NCI-H2227 treated with DMSO at 0.1 percent for 48 hours (cell line): ENCODE results near the gene GARNL3.

Experiments used
- DNase-seq: peaks from one replicate; lab custom pipeline; 2025; lab: John Stamatoyannopoulos, UW

GARNL3 gene

DNA sequence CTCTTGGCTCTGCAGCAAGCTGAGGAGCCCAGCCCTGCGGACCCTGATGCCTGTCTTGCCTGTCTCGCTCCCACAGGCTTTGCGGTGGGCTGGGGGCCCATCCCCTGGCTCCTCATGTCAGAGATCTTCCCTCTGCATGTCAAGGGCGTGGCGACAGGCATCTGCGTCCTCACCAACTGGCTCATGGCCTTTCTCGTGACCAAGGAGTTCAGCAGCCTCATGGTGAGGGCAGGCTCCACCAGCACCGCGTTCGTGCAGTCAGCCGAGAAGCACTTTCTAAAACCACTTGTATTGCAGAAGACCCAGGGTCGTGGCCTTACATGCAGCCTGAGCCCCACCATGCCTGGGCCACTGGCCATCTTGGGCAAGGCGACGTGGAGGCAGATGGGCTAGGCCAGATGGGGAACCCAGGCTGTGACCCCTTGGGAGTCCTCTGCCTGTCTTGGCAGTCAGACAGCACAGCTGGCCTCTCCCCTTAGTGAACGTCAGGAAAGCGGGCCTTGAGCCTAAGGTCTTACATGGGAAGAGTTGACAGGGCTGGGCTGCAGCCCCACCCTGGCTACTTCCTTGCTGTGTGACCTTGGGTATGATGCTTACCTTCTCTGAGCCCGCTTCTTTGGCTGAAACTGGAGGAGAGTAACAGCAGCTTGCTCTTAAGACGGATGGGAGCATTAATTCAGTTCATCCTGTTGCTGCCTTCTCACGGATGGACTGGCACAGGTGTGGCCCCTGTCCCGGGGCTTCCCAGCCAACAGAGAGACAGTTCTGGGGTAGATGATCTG lies 141.0 kb downstream of the GARNL3 start:
- DNase-seq = no peak

- DNase-seq = no peak
These were observed 142.4 kb downstream of the GARNL3 start for GRCh38 chr9:127406799-127407491.

DNA sequence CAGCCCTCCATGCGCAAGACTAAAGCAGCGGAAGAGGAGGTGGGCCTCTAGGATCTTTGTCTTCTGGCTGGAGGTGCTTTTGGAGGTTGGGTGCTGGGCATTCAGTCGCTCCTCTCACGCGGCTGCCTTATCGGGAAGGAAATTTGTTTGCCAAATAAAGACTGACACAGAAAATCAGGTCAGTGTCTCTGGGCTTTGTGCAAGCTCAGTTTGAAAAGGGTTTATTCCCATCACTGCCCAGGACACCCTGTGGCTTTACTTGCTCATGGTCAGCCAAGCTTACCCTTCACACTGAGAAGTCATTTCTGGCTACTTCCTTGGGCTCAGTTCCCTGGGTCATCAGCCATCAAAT lies 142.9 kb downstream of the GARNL3 start:
- no peak for DNase-seq

DNA sequence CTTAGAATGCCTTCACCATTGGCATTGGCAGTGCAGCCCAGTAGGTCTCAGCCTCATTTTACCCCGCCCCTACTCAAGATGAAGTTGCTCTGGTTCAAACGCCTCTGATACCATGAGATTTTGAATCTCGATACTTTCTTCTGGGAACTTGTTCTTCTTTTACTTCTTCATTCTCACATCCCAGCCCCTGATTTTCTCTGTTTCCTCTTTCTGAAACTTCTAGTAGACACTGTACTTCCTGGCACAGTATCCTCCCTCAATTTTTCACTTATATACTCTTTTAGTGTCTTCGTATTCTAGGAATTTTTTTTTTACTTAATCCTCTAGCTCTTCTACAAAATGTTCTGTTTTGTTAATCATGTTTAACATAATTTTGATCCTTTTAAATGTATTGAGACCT lies 146.5 kb downstream of the GARNL3 start:
- DNase-seq = no peak

- no peak for DNase-seq
These were observed 150.6 kb downstream of the GARNL3 start for GRCh38 chr9:127415141-127415540.

DNA sequence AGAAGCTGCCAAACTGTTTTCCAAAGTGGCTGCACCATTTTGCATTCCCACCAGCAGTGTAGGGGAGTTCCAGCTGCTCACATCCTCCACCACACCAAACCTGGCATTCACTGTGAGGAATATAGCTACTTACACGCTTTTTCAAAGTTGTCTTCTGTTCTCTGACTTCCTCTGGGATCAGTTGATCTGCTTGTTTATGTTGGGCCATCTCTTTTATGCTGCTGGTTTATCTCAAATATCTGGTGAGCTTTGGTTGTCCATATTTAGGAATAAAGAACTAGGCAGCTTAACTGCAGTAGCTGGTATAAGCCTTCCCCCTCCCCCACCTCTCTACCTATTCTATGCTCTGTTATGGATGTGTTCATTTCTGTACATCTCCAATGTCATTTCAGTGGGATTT lies 151.1 kb downstream of the GARNL3 start:
- no peak for DNase-seq

DNA sequence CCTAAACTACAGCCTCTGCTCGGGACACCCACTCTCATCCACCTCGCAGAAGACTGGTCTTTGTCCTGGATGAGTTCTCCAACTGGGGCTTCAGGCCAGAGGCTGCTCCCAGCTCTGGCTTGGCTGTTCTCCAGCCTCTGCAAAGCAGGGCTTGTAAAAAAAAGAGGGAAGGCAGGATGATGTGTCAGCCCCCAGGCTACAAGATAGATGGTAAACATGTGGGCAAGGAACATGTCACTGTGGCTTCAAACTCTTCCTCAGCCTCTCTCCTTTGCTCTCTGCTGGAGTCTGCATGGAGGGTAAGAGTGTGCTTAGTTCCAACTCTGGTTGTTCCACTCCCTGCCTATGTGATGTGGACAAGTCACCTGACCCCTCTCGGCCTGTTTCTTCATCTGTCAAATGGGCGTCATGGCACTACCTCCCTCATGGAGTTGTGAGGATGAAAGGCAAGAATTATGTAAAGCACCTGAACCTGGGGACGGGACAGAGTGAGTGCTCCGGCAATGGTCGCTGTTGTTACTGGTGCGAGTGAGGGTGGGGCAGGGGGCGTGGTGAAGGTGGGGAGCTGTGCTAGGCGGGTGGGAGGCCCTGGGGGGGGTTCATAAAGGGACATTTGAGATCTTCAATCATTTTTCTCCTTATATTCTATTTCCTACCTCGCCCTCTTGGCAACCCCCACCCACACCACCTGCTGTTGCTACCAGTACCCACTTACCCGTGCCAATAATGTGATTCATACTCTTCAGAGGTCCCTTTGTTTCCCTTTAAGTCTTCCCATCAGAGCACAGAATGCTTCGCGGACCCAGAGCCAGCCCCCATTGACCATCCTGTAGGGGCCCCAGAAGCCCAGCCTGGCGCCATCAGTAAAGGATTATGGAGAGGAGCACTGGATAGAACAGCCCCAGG lies 152.8 kb downstream of the GARNL3 start:
- DNase-seq = no peak

- no peak for DNase-seq
These were observed 153.5 kb downstream of the GARNL3 start for GRCh38 chr9:127418037-127418471.

GRCh38 chr9:127419348-127419747 lies 154.8 kb downstream of the GARNL3 start:
- no peak for DNase-seq

GRCh38 chr9:127421057-127421456 lies 156.5 kb downstream of the GARNL3 start:
- no peak for DNase-seq

GRCh38 chr9:127422133-127422782 lies 157.7 kb downstream of the GARNL3 start:
- no peak for DNase-seq

GRCh38 chr9:127422787-127423186 lies 158.2 kb downstream of the GARNL3 start:
- DNase-seq = no peak

DNA sequence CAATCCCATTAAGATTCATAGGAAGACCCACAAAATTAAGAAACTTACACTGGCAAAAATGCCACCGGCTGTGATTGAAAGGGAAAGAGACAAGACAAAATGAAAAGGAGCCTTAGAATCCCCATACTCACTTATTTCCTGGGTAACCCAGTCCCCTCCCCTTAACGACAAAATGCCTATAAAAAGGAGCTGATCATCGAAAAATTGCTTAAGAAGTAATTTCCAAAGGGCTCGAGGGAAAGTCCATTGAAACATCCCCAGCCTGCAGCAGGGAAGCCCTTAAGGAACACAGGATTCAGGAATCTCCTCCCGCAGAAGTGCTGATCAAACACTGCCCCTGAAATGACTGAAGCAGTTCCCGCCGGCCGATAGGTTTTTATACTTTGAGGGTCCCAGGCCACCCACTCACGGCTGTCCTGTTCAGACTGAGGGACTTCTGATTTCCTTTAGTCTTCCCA lies 158.9 kb downstream of the GARNL3 start:
- no peak for DNase-seq

DNA sequence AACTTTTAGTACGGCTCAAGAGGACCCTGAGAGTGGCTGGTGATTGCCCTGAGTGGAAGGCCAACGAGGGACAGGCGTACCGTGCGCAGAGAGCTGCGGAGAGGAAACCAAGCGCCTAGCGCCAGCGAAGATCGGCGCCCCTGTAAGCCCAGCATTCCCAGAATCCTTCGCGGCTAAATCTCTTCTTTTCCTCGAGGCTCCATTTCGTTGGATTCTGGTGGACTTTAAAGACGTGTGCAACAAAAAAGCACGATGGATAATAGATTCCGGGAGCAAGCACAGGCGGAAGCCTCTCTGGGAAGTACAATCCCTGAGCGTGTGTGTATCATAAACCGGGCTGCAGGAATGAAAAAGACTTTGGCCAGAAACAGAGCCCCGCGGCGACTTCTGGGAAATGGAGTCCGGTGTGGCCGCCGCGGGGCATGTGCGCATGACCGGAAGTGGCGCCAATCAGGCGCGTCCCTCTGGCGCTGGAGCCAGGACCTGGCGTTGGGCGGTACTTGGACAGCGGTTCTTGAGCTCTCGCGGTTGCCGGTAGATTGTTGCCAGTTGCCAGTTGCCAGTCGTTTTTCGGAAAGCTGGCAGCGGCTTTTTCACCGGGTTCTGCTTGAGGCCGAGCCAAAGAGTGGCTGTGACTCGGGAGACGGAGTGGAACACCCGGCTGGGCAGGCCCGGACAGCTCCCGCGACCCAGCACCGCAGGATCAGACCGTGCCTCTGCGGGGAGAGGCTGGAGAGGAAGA lies 159.5 kb downstream of the GARNL3 start, which contains the start of gene ZNF79:
Gene ZNF79, plus strand, starts transcription at position 449 of the 742 bp plus-strand sequence. CDS start 406 bp downstream, outside the sequence.
- DNase-seq = peak; percentile 76

- DNase-seq = no peak
These were observed 160.1 kb downstream of the GARNL3 start for GRCh38 chr9:127424676-127424999.

- no peak for DNase-seq
These were observed 162.2 kb downstream of the GARNL3 start for GRCh38 chr9:127426756-127427155.

GRCh38 chr9:127428348-127428747 lies 163.8 kb downstream of the GARNL3 start:
- no peak for DNase-seq

DNA sequence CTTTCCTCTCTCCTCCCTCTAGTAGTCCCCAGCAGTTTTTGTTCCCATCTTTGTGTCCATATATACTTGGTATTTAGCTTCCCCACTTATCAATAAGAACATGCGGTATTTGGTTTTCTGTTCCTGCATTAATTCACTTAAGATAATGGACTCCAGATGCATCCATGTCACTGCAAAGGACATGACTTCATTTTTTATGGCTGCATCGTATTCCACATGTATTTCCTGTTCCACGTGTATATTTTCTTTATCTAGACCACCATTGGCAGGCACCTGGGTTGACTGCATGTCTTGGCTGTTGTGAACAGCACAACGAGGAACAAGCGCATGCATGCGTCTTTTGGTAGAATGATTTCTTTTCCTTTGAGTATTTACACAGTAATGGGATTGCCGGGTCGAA lies 165.8 kb downstream of the GARNL3 start:
- no peak for DNase-seq

- no peak for DNase-seq
These were observed 173.1 kb downstream of the GARNL3 start for GRCh38 chr9:127437497-127438264.

DNA sequence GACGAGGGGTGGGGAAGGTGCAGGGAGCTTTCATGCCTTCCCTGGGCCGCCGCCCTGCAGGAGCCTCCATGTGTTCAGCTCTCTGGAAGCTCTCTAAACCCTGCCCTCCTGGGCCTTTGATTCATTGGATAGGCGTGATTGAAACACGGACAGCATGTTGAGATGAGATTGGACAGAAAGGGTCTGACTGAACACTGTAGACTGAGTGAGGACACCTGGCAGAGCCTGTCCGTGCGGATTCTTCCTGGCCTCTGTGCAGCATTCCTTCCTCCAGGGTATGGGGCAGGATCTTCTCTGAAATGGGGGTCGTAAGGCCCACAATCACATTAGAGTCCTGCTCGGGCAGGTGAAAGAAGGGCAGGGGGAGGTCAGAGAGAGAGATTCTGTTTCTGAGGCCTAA lies 173.8 kb downstream of the GARNL3 start:
- no peak for DNase-seq
